HCT116 (cell line): Measurements from ENCODE around the gene HYAL1. TPM values are rescaled to one million over a fixed set of nuclear protein-coding genes. Genes with fewer than 3 reads are reported as not detected.

ENCODE experiments used
- ATAC-seq: fragments of 200-7000 bp; cut with Tn5 transposase; 2 replicates; pipeline ENCODE4 v1.9.1; 2020; ENCODE audit warnings: mild to moderate bottlenecking, moderate library complexity
- BruUV-seq: library from RNA; stranded (reverse); fragments of 400-500 nt; replicated peaks from 2 replicates; lab custom pipeline; 2021; lab: Mats Ljungman, UMichigan
- CTCF ChIA-PET: fragments of 300-600 bp; sonication (Branson Sonifier 250); formaldehyde crosslinking; loops from one replicate; lab custom pipeline; 2021; ENCODE audit warnings: antibody characterized with exemption; lab: Charles Lee
- POLR2A ChIA-PET: fragments of 300-600, 350-600 bp; sonication (Branson Sonifier 250); formaldehyde crosslinking; loops from one replicate; lab custom pipeline; 2021; ENCODE audit warnings: antibody characterized with exemption; lab: Charles Lee
- RAD21 ChIA-PET, 2 experiments: fragments of 300-600 bp; sonication (Branson Sonifier 250); formaldehyde crosslinking; loops; one replicate each; lab custom pipeline; 2023; ENCODE audit warnings: low total read pairs in 2 of 2; ENCODE audit not compliant: uncharacterized antibody in 2 of 2, unreplicated experiment in 2 of 2, low non-redundant PET in 1 of 2; lab: Charles Lee
- DNase-seq: peaks from one replicate; pipeline ENCODE4 v3.0.0-alpha.2; 2010; ENCODE audit warnings: low read depth, low spot score
- H2AFZ ChIP-seq: fragments of 200-600 bp; shearing (Covaris generic), sonication (generic); 2 replicates; pipeline ENCODE4 v1.6.1; 2017; ENCODE audit warnings: low read depth, mixed run types, mixed read lengths, antibody characterized with exemption, low read length; ENCODE audit not compliant: poor library complexity, severe bottlenecking
- H3K27ac ChIP-seq: 2 replicates; pipeline ENCODE4 v1.5.1; 2012; ENCODE audit warnings: low read depth, low read length
- H3K27me3 ChIP-seq: fragments of 200-600 bp; sonication (generic); 2 replicates; pipeline ENCODE4 v1.6.1; 2016; ENCODE audit warnings: mixed run types, low read length, mixed read lengths; ENCODE audit not compliant: insufficient read depth
- H3K36me3 ChIP-seq, 2 experiments: fragments of 200-500 bp in 1 of 2; fragments of 200-600 bp in 1 of 2; sonication (Bioruptor generic) in 1 of 2; sonication (generic) in 1 of 2; 2 replicates each; pipeline versions ENCODE4 v1.5.1 to v1.6.1; 2014 to 2016; ENCODE audit warnings: low read length in 2 of 2, inconsistent platforms in 1 of 2, mixed read lengths in 1 of 2, mixed run types in 1 of 2; ENCODE audit not compliant: insufficient read depth in 2 of 2, control insufficient read depth in 1 of 2
- H3K4me1 ChIP-seq, 2 experiments: fragments of 200-600 bp in 1 of 2; sonication (generic) in 1 of 2; 2 replicates each; pipeline versions ENCODE4 v1.5.1 to v1.6.1; 2012 to 2017; ENCODE audit warnings: low read length in 2 of 2, inconsistent platforms in 1 of 2, mild to moderate bottlenecking in 1 of 2, mixed read lengths in 1 of 2, mixed run types in 1 of 2, moderate library complexity in 1 of 2; ENCODE audit not compliant: insufficient read depth in 2 of 2, control insufficient read depth in 1 of 2
- H3K4me2 ChIP-seq: fragments of 200-600 bp; sonication (generic); 2 replicates; pipeline ENCODE4 v1.6.1; 2017; ENCODE audit warnings: mixed run types, low read length, mixed read lengths
- H3K4me3 ChIP-seq, 2 experiments: fragments of 200-600 bp in 1 of 2; sonication (generic) in 1 of 2; replicated peaks in 1 of 2; 2 replicates each; pipeline ENCODE4 v1.5.1; 2011 to 2016; ENCODE audit warnings: low read length in 2 of 2, control low read depth in 1 of 2, low read depth in 1 of 2, mild to moderate bottlenecking in 1 of 2, mixed read lengths in 1 of 2, mixed run types in 1 of 2
- H3K79me2 ChIP-seq: fragments of 200-600 bp; sonication (generic); 2 replicates; pipeline ENCODE4 v1.6.1; 2017; ENCODE audit warnings: mild to moderate bottlenecking, mixed run types, low read length, moderate library complexity, mixed read lengths; ENCODE audit not compliant: insufficient read depth
- H3K9ac ChIP-seq: fragments of 200-600 bp; sonication (generic); 2 replicates; pipeline ENCODE4 v1.6.1; 2016; ENCODE audit warnings: low read length, mixed read lengths
- H3K9me2 ChIP-seq: fragments of 200-600 bp; sonication (generic), shearing (Covaris generic); 2 replicates; pipeline ENCODE4 v1.6.1; 2017; ENCODE audit warnings: mixed run types, mild to moderate bottlenecking, moderate library complexity; ENCODE audit not compliant: insufficient read depth
- H3K9me3 ChIP-seq, 2 experiments: fragments of 200-500 bp in 1 of 2; fragments of 200-600 bp in 1 of 2; sonication (Bioruptor generic) in 1 of 2; sonication (generic) in 1 of 2; 2 replicates each; pipeline ENCODE4 v1.6.1; 2014 to 2017; ENCODE audit warnings: low read length in 2 of 2, mixed read lengths in 2 of 2, inconsistent platforms in 1 of 2, low read depth in 1 of 2, mild to moderate bottlenecking in 1 of 2, mixed run types in 1 of 2, moderate library complexity in 1 of 2; ENCODE audit not compliant: control insufficient read depth in 1 of 2, insufficient read depth in 1 of 2
- H4K20me1 ChIP-seq: fragments of 200-600 bp; sonication (generic), shearing (Covaris generic); 2 replicates; pipeline ENCODE4 v1.6.1; 2017; ENCODE audit warnings: mixed run types, mild to moderate bottlenecking, moderate library complexity; ENCODE audit not compliant: insufficient read depth
- CTCF ChIP-seq, 3 experiments: fragments of 200-600 bp in 1 of 3; sonication (generic) in 1 of 3; IDR thresholded peaks in 2 of 3; conservative IDR thresholded peaks in 1 of 3; 2 replicates each; pipeline ENCODE4 v1.5.1; 2012 to 2017; ENCODE audit warnings: low read depth in 2 of 3, low read length in 2 of 3, antibody characterized with exemption in 1 of 3, borderline replicate concordance in 1 of 3, control low read depth in 1 of 3, mild to moderate bottlenecking in 1 of 3, mixed read lengths in 1 of 3, mixed run types in 1 of 3, moderate library complexity in 1 of 3; ENCODE audit not compliant: insufficient read depth in 1 of 3
- MAX ChIP-seq: IDR thresholded peaks from 2 replicates; pipeline ENCODE4 v1.6.1; 2012
- POLR2AphosphoS5 ChIP-seq: IDR thresholded peaks from 2 replicates; pipeline ENCODE4 v1.6.1; 2011; ENCODE audit warnings: mild to moderate bottlenecking, low read depth, low read length, moderate library complexity
- REST ChIP-seq: IDR thresholded peaks from 2 replicates; pipeline ENCODE4 v1.6.1; 2012; ENCODE audit warnings: low read depth
- TCF7L2 ChIP-seq: IDR thresholded peaks from 2 replicates; pipeline ENCODE4 v1.7.0; 2011; ENCODE audit warnings: borderline replicate concordance, inconsistent platforms; ENCODE audit not compliant: insufficient read depth, insufficient read length; ENCODE audit errors: extremely low read depth
- intact Hi-C: fragments of 100-400 bp; cut with micrococcal nuclease; formaldehyde crosslinking; loops from 2 replicates; pipeline ENCODE4 v1.10.0; 2022
- total RNA-seq: library from RNA; stranded (reverse); gene quantifications from one replicate; pipeline ENCODE4 v1.2.1, GENCODE V29; 2021; ENCODE audit not compliant: unreplicated experiment

Gene HYAL1
- total RNA-seq, 1 experiment from 2014 or later: 6.1 TPM

- intact Hi-C loops: no loop called here
- DNase-seq: no peak
- RAD21 ChIA-PET: interaction anchor here (0.9 to 1.6 kb wide), 4 partner anchors 8 to 277 kb away, joined by 3 to 5 read pairs (median 4); partner anchors contain the start of genes HYAL3 (in 1 of the 2), NAA80 (in 1 of the 2) and TUSC2 (in 1 of the 2)
Measured at GRCh38 chr3:50336452-50337174, 33.2 kb upstream of the HYAL1 start.

More at GRCh38 chr3:50336452-50337174, 33.2 kb upstream of the HYAL1 start:
- Histone ChIP-seq H3K4me3 (peak overlapping the region; percentile 72 to 89), H3K9me2 (no peaks in the 10 kb centered on the region), H3K4me2 (peak overlapping the region; percentile 95), H3K9ac (peak overlapping the region; percentile 98), H3K27ac (peak overlapping the region; percentile 82), H2AFZ (no peak overlapping the region), H3K36me3 (peaks cover 6 to 22% of the 10 kb centered on the region in 2 experiments; a peak in 3 of 4 replicates), H3K4me1 (peaks cover 29 to 65% of the 10 kb centered on the region in 2 experiments), H3K79me2 (peaks cover 77% of the 10 kb centered on the region), H3K27me3 (no peaks in the 10 kb centered on the region), H4K20me1 (no peaks in the 10 kb centered on the region; the same call in 1 of the 2 replicates), H3K9me3 (no peaks in the 10 kb centered on the region)
- peak; percentile 39 for ATAC-seq
- TF ChIP-seq POLR2AphosphoS5 (no peak), REST (no peak), TCF7L2 (no peak), MAX (no peak), CTCF (IDR thresholded peaks at IDR 0.05 in 2 of 3, conservative IDR thresholded peaks at IDR 0.05 in 1 of 3; ENCODE audit: borderline replicate concordance in 1 of 3, insufficient read depth in 1 of 3, low read depth in 2 of 3, low read length in 2 of 3) (no peak)
- ChIA-PET POLR2A (interaction anchor here (0.6 to 3.1 kb wide), 13 partner anchors 9 to 275 kb away, joined by 3 to 25 read pairs (median 4); partner anchors contain the start of genes CISH, CYB561D2, GNAI2 and HYAL2), CTCF (interaction anchor here (0.9 to 2.6 kb wide), 13 partner anchors 9 to 275 kb away, joined by 3 to 24 read pairs (median 7); partner anchors contain the start of genes CISH, CYB561D2, GNAI2 and NPRL2)
- BruUV-seq: TSS peak; percentile 64
